Neural cell (in vitro differentiated cells): ENCODE measurements around the gene SNAP29. TPM values are rescaled to one million over a fixed set of nuclear protein-coding genes. Genes with fewer than 3 reads are reported as not detected.
"Not testable (repeated sequence)": the region's sequence is repeated elsewhere in the genome, so short reads cannot be mapped to it uniquely, and the experiment has no call there.

Experiments used
- H2AFZ ChIP-seq: fragments of 200-600, 300-800 bp; sonication (generic), shearing (Covaris generic); 2 replicates; pipeline ENCODE4 v1.6.0; 2014; ENCODE audit warnings: low read depth, mild to moderate bottlenecking, antibody characterized with exemption, low read length, moderate library complexity
- H3F3A ChIP-seq: fragments of 200-600 bp; shearing (Covaris generic); 2 replicates; pipeline ENCODE4 v1.6.1; 2016; ENCODE audit warnings: mild to moderate bottlenecking, moderate library complexity, mixed read lengths, antibody characterized with exemption, low read length; ENCODE audit not compliant: insufficient read depth, poor library complexity, severe bottlenecking
- H3K27ac ChIP-seq: fragments of 200-600, 300-800 bp; sonication (generic), shearing (Covaris generic); 2 replicates; pipeline ENCODE4 v1.5.1; 2014; ENCODE audit warnings: mild to moderate bottlenecking, low read length, moderate library complexity
- H3K27me3 ChIP-seq: fragments of 300-800, 200-600 bp; sonication (generic), shearing (Covaris generic); 2 replicates; pipeline ENCODE4 v1.6.0; 2014; ENCODE audit warnings: mild to moderate bottlenecking, low read depth, low read length, moderate library complexity; ENCODE audit not compliant: insufficient read depth
- H3K36me3 ChIP-seq: fragments of 300-800, 200-600 bp; sonication (generic), shearing (Covaris generic); 2 replicates; pipeline ENCODE4 v1.5.1; 2014; ENCODE audit warnings: mild to moderate bottlenecking, antibody characterized with exemption, low read length, moderate library complexity; ENCODE audit not compliant: insufficient read depth
- H3K4me2 ChIP-seq: fragments of 300-800, 200-600 bp; sonication (generic), shearing (Covaris generic); 2 replicates; pipeline ENCODE4 v1.6.0; 2014; ENCODE audit warnings: mild to moderate bottlenecking, low read length
- H3K4me3 ChIP-seq: fragments of 300-800, 200-600 bp; sonication (generic), shearing (Covaris generic); 2 replicates; pipeline ENCODE4 v1.5.1; 2014; ENCODE audit warnings: mild to moderate bottlenecking, low read length, moderate library complexity
- H3K79me2 ChIP-seq: fragments of 200-600 bp; shearing (Covaris generic); replicated peaks from 2 replicates; pipeline ENCODE4 v1.6.0; 2014; ENCODE audit warnings: mild to moderate bottlenecking, low read length, moderate library complexity; ENCODE audit not compliant: insufficient read depth
- H3K9ac ChIP-seq: fragments of 300-800, 200-600 bp; sonication (generic), shearing (Covaris generic); 2 replicates; pipeline ENCODE4 v1.6.1; 2016; ENCODE audit warnings: mild to moderate bottlenecking, low read length, mixed read lengths
- H3K9me2 ChIP-seq: fragments of 200-600 bp; shearing (Covaris generic); 2 replicates; pipeline ENCODE4 v1.6.1; 2016; ENCODE audit warnings: mild to moderate bottlenecking, low read length, mixed read lengths; ENCODE audit not compliant: insufficient read depth
- H3K9me3 ChIP-seq: fragments of 200-600, 300-800 bp; sonication (generic), shearing (Covaris generic); 2 replicates; pipeline ENCODE4 v1.6.1; 2016; ENCODE audit warnings: mild to moderate bottlenecking, mixed run types, low read length, moderate library complexity, mixed read lengths
- H4K20me1 ChIP-seq: fragments of 200-600 bp; shearing (Covaris generic); 2 replicates; pipeline ENCODE4 v1.6.1; 2016; ENCODE audit warnings: mild to moderate bottlenecking, mixed run types; ENCODE audit not compliant: insufficient read depth
- CTCF ChIP-seq: fragments of 450-650 bp; IDR thresholded peaks from 2 replicates; pipeline ENCODE4 v1.5.1; 2014; ENCODE audit warnings: antibody characterized with exemption, mild to moderate bottlenecking, moderate library complexity; ENCODE audit not compliant: poor library complexity, severe bottlenecking
- SMC3 ChIP-seq: fragments of 450-650 bp; conservative IDR thresholded peaks from 2 replicates; pipeline ENCODE4 v1.6.1; 2014; ENCODE audit warnings: antibody characterized with exemption, mild to moderate bottlenecking, moderate library complexity; ENCODE audit not compliant: poor library complexity
- polyA plus RNA-seq: library from polyadenylated mRNA; depleted of rRNA; stranded (reverse); fragments of >200 nt; gene quantifications from 2 replicates; pipeline ENCODE4 v1.2.3, GENCODE V29; 2014

The SNAP29 gene
- polyA plus RNA-seq, 1 donor from 2014 or later, result 7.0 TPM

GRCh38 chr22:20939457-20940185 is 80.8 kb downstream of the SNAP29 start:
- not testable (repeated sequence) for H3F3A ChIP-seq, H3K27ac ChIP-seq, H3K9me2 ChIP-seq, H3K4me2 ChIP-seq, H3K27me3 ChIP-seq, H3K9ac ChIP-seq, H3K9me3 ChIP-seq, H3K36me3 ChIP-seq, H2AFZ ChIP-seq, H3K4me3 ChIP-seq
- Histone ChIP-seq H3K79me2 (peaks cover 89% of the 10 kb centered on the region), H4K20me1 (peaks cover 37% of the 10 kb centered on the region)

DNA sequence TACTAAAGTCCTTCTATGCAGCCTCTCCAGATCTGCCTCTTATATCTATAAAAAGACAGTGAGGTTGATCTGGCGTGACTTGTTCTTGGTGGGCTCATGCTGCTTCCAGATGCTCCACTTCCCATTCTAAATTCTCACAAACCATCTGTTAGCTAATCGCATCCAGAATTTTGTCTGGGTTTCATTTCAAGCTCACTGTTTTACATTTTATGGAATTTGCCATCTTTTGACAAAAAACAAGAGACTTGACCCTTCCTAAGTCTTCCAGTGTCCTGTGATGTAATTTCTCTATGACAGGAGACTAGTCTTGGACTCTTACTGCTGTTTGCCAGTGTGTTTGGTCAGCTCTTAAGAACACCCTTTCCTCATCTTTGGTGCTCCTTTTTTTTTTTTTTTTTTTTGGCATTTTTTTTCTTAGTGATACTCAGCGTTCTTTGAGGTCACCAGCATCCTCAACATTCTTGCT is 81.4 kb downstream of the SNAP29 start:
- Histone ChIP-seq H4K20me1 (peaks cover 37% of the 10 kb centered on the region), H3K4me2 (no peak overlapping the region), H3K9me3 (no peaks in the 10 kb centered on the region), H3K9me2 (no peaks in the 10 kb centered on the region), H3K9ac (no peak overlapping the region), H3K27me3 (no peaks in the 10 kb centered on the region), H3K27ac (no peak overlapping the region), H3K4me3 (no peak overlapping the region), H3K79me2 (peaks cover 89% of the 10 kb centered on the region), H2AFZ (no peak overlapping the region), H3K36me3 (no peaks in the 10 kb centered on the region), H3F3A (no peaks in the 10 kb centered on the region)
- no peak for TF ChIP-seq SMC3
- TF ChIP-seq CTCF, result no peak

Other genes with a start within 250 kb of the SNAP29 start
- gene SERPIND1, start 84.9 kb upstream of the SNAP29 start, polyA plus RNA-seq, result not detected in 2 replicates
- 42.2 and 48.0 TPM in 2 replicates for gene PI4KA, start 196 bp upstream of the SNAP29 start, polyA plus RNA-seq
- gene CRKL, start 58.4 kb downstream of the SNAP29 start, polyA plus RNA-seq, result 46.8 and 50.2 TPM in 2 replicates
- gene AIFM3, start 108.2 kb downstream of the SNAP29 start, polyA plus RNA-seq, result 1.1 TPM in 1 of 2 replicates, not detected in the other
- gene LZTR1, start 123.3 kb downstream of the SNAP29 start, polyA plus RNA-seq, result 114 and 122 TPM in 2 replicates
- gene THAP7, start 143.1 kb downstream of the SNAP29 start, polyA plus RNA-seq, result 28.7 and 47.4 TPM in 2 replicates
- gene P2RX6, start 156.2 kb downstream of the SNAP29 start, polyA plus RNA-seq, result 0.17 and 0.48 TPM in 2 replicates
- not detected in 2 replicates for gene SLC7A4, start 173.6 kb downstream of the SNAP29 start, polyA plus RNA-seq
- not detected in 2 replicates for gene LRRC74B, start 186.9 kb downstream of the SNAP29 start, polyA plus RNA-seq